ENCODE results near the gene MYO9A.
"Not testable (repeated sequence)": the region's sequence is repeated elsewhere in the genome, so short reads cannot be mapped to it uniquely, and the experiment has no call there.

The MYO9A gene

DNA sequence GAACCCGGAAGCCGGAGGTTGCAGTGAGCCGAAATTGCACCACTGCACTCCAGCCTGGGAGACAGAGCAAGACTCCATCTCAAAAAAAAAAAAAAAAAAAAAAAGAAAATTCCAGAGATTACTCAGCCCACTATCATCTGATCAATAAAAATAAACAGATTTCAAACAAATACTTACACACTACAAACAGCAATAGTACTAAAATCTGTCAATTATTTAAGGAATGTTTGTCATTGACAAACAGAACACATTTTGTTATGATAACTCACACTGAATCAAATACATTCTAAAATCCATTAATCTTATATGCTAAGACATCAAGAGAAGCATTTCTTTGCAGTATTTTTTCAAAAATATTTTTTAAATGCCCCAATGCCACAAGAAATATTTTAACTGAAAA is 7.6 kb downstream of the MYO9A start:
- H3K27ac ChIP-seq (ENCODE audit: low read length), result no peak overlapping the region
- no peak overlapping the region for H3K9ac ChIP-seq (ENCODE audit: low read length)
- H3K4me1 ChIP-seq (ENCODE audit: control insufficient read depth, low read depth, low read length), result no peaks in the 10 kb centered on the region
- H3K36me3 ChIP-seq (ENCODE audit: control insufficient read depth, low read depth, low read length), result no peaks in the 10 kb centered on the region
- H3K4me3 ChIP-seq (ENCODE audit: low read length), result no peak overlapping the region
- no peaks in the 10 kb centered on the region for H3K9me3 ChIP-seq (ENCODE audit: control insufficient read depth, low read depth, low read length)
- H3K27me3 ChIP-seq (ENCODE audit: control insufficient read depth, insufficient read depth, low read length), result no peaks in the 10 kb centered on the region

DNA sequence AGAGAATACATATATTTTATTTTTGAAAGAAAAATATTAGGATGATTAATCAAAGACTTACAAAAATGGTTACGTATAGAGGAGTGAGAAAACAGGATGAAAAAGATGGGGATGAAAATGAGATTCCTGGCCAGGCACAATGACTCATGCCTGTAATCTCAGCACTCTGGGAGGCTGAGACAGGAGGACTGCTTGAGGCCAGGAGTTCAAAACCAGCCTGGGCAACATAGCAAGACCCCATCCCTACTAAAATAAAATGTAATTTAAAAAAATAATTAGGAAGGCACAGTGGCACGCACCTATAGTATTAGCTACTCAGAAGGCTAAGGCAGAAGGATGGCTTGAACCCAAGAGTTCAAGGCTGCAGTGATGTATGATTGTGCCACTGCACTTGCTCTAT is 11.9 kb downstream of the MYO9A start:
- no peak overlapping the region for H3K4me3 ChIP-seq (ENCODE audit: low read length)
- no peaks in the 10 kb centered on the region for H3K9me3 ChIP-seq (ENCODE audit: control insufficient read depth, low read depth, low read length)
- no peaks in the 10 kb centered on the region for H3K36me3 ChIP-seq (ENCODE audit: control insufficient read depth, low read depth, low read length)
- no peak overlapping the region for H3K9ac ChIP-seq (ENCODE audit: low read length)
- H3K4me1 ChIP-seq (ENCODE audit: control insufficient read depth, low read depth, low read length), result no peaks in the 10 kb centered on the region
- H3K27ac ChIP-seq (ENCODE audit: low read length), result no peak overlapping the region
- no peaks in the 10 kb centered on the region for H3K27me3 ChIP-seq (ENCODE audit: control insufficient read depth, insufficient read depth, low read length)

DNA sequence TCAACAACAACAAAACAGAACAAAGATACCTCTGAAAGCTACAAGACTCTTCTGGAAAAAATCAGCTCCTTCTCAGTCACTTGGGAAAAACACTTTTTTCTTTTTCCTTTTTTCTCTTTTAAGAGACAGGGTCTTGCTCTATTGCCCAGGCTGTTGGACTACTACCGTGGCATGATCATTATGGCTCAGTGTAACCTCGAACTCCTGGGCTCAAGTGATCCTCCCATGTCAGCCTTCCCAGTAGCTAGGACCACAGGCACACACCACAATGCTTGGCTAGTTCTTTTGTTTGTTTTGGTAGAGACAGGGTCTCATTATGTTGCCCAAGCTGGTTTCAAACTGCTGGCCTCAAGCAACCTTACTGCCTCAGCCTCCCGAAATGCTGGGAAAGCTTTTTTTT is 12.8 kb downstream of the MYO9A start:
- Histone ChIP-seq H3K27me3 (ENCODE audit: control insufficient read depth, insufficient read depth, low read length) (no peaks in the 10 kb centered on the region), H3K4me1 (ENCODE audit: control insufficient read depth, low read depth, low read length) (no peaks in the 10 kb centered on the region), H3K4me3 (ENCODE audit: low read length) (no peak overlapping the region), H3K27ac (ENCODE audit: low read length) (no peak overlapping the region), H3K36me3 (ENCODE audit: control insufficient read depth, low read depth, low read length) (no peaks in the 10 kb centered on the region), H3K9me3 (ENCODE audit: control insufficient read depth, low read depth, low read length) (no peaks in the 10 kb centered on the region), H3K9ac (ENCODE audit: low read length) (no peak overlapping the region)

DNA sequence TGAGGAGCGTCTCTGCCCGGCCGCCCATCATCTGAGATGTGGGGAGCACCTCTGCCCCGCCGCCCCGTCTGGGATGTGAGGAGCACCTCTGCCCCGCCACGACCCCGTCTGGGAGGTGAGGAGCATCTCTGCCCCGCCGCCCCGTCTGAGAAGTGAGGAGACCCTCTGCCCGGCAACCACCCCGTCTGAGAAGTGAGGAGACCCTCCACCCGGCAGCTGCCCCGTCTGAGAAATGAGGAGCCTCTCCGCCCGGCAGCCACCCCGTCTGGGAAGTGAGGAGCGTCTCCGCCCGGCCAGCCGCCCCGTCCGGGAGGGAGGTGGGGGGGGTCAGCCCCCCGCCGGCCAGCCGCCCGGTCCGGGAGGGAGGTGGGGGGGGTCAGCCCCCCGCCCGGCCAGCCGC is 17.4 kb downstream of the MYO9A start:
- H3K27me3 ChIP-seq (ENCODE audit: control insufficient read depth, insufficient read depth, low read length); H3K27ac ChIP-seq (ENCODE audit: low read length); H3K4me3 ChIP-seq (ENCODE audit: low read length); H3K4me1 ChIP-seq (ENCODE audit: control insufficient read depth, low read depth, low read length); H3K36me3 ChIP-seq (ENCODE audit: control insufficient read depth, low read depth, low read length); H3K9ac ChIP-seq (ENCODE audit: low read length); H3K9me3 ChIP-seq (ENCODE audit: control insufficient read depth, low read depth, low read length): not testable (repeated sequence)

DNA sequence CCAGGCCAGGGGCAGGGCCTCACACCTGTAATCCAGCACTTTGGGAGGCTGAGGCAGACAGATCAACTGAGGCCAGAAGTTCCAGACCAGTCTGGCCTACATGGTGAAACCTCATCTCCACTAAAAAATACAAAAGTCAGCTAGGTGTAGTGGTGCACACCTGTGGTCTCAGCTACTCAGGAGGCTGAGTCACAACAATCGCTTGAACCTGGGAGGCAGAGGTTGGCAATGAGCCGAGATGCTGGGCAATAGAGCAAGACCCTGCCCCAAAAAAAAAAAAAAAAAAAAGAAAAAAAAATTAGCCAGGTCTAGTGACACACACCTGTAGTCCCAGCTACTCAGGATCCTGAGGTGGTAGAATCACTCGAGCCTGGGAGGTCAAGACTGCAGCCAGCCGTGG is 18.8 kb downstream of the MYO9A start:
- H3K27me3 ChIP-seq (ENCODE audit: control insufficient read depth, insufficient read depth, low read length), result no peaks in the 10 kb centered on the region

DNA sequence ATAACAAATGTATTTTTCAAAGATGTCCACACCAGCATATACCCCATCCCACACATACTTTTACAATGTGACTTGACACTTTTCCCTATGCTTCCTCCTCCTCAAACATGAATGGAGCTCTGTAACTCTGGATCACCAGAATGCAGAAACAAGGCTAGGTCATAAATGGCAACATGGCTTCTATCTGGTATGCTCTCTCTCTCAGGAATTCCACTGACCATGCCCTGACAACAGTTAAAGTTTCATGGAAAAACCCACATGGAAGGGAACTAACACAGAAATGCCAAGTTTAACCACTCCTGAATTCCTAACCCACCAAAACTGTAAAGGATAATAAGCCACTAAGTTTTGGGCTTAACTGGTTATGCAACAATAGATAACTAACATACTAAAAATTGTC is 19.9 kb downstream of the MYO9A start:
- Histone ChIP-seq H3K27me3 (ENCODE audit: control insufficient read depth, insufficient read depth, low read length) (no peaks in the 10 kb centered on the region), H3K27ac (ENCODE audit: low read length) (no peak overlapping the region), H3K36me3 (ENCODE audit: control insufficient read depth, low read depth, low read length) (no peaks in the 10 kb centered on the region)

More for the DNA sequence above, 18.8 kb downstream of the MYO9A start:
- no peaks in the 10 kb centered on the region for H3K36me3 ChIP-seq (ENCODE audit: control insufficient read depth, low read depth, low read length)
- no peak overlapping the region for H3K27ac ChIP-seq (ENCODE audit: low read length)
- H3K4me3 ChIP-seq (ENCODE audit: low read length), result no peak overlapping the region
- no peak overlapping the region for H3K9ac ChIP-seq (ENCODE audit: low read length)
- H3K9me3 ChIP-seq (ENCODE audit: control insufficient read depth, low read depth, low read length), result no peaks in the 10 kb centered on the region
- H3K4me1 ChIP-seq (ENCODE audit: control insufficient read depth, low read depth, low read length), result no peaks in the 10 kb centered on the region

DNA sequence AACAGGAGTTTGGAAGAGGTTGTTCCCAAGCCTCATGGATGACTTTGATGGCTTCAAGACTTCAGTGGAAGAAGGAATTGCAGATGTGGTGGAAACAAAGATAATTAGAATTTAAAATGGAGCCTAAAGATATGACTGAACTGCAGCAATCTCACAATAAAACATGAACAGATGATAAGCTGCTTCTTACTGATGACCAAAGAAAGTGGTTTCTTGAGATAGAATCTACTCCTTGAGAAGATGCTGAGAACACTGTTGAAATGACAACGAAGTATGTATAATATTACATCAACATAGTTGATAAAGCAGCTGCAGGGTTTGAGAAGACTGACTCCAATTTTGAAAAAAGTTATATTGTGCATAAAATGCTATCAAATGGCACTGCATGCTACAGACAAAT is 21.2 kb downstream of the MYO9A start:
- Histone ChIP-seq H3K4me1 (ENCODE audit: control insufficient read depth, low read depth, low read length) (no peaks in the 10 kb centered on the region), H3K27ac (ENCODE audit: low read length) (no peak overlapping the region), H3K27me3 (ENCODE audit: control insufficient read depth, insufficient read depth, low read length) (no peaks in the 10 kb centered on the region), H3K36me3 (ENCODE audit: control insufficient read depth, low read depth, low read length) (no peaks in the 10 kb centered on the region), H3K4me3 (ENCODE audit: low read length) (no peak overlapping the region), H3K9ac (ENCODE audit: low read length) (no peak overlapping the region), H3K9me3 (ENCODE audit: control insufficient read depth, low read depth, low read length) (no peaks in the 10 kb centered on the region)

More for the DNA sequence above, 19.9 kb downstream of the MYO9A start:
- Histone ChIP-seq H3K4me3 (ENCODE audit: low read length) (no peak overlapping the region), H3K9me3 (ENCODE audit: control insufficient read depth, low read depth, low read length) (no peaks in the 10 kb centered on the region), H3K9ac (ENCODE audit: low read length) (no peak overlapping the region), H3K4me1 (ENCODE audit: control insufficient read depth, low read depth, low read length) (no peaks in the 10 kb centered on the region)

DNA sequence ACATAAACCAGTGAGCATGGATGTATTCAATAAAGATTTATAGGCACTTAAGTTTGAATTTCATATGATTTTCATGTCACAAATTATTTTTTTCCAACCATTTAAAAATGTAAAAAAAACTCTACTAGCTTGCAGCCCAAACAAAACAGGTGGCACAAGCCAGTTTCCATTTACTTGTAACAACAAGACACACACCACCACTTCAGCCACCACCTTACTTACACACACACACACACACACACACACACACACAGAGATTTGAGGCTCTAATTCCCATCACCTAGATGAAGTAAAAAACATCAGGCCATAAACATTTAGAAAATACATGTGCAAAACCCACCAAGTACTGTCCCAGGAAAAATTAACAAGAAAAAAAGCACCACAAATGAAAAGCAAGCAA is 25.3 kb downstream of the MYO9A start:
- Histone ChIP-seq H3K4me3 (ENCODE audit: low read length) (no peak overlapping the region), H3K4me1 (ENCODE audit: control insufficient read depth, low read depth, low read length) (no peaks in the 10 kb centered on the region), H3K9me3 (ENCODE audit: control insufficient read depth, low read depth, low read length) (no peaks in the 10 kb centered on the region)

DNA sequence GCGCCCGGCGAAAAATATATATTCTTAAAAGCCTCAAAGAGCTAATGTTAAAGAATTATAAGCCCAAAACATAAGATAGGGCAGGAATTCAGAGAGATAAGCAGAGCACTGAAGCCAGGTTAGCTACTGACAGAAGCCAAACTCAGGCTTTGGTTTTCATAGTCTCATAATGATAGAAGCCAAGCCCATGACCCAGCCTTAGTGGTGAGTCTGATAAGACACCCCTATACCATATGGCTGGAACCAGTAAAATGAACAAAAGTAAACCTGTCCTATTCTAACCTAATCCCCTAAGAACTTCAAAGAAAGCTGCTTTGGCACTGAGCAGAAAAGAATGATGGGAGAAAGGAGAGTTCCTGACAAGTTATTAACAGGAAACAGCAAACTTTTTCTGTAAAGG is 25.9 kb downstream of the MYO9A start:
- Histone ChIP-seq H3K4me3 (ENCODE audit: low read length) (no peak overlapping the region), H3K36me3 (ENCODE audit: control insufficient read depth, low read depth, low read length) (no peaks in the 10 kb centered on the region), H3K9me3 (ENCODE audit: control insufficient read depth, low read depth, low read length) (no peaks in the 10 kb centered on the region), H3K27ac (ENCODE audit: low read length) (no peak overlapping the region), H3K9ac (ENCODE audit: low read length) (no peak overlapping the region), H3K4me1 (ENCODE audit: control insufficient read depth, low read depth, low read length) (no peaks in the 10 kb centered on the region), H3K27me3 (ENCODE audit: control insufficient read depth, insufficient read depth, low read length) (no peaks in the 10 kb centered on the region)

More for the DNA sequence above, 25.3 kb downstream of the MYO9A start:
- no peaks in the 10 kb centered on the region for H3K27me3 ChIP-seq (ENCODE audit: control insufficient read depth, insufficient read depth, low read length)
- no peak overlapping the region for H3K9ac ChIP-seq (ENCODE audit: low read length)
- no peak overlapping the region for H3K27ac ChIP-seq (ENCODE audit: low read length)
- H3K36me3 ChIP-seq (ENCODE audit: control insufficient read depth, low read depth, low read length), result no peaks in the 10 kb centered on the region

DNA sequence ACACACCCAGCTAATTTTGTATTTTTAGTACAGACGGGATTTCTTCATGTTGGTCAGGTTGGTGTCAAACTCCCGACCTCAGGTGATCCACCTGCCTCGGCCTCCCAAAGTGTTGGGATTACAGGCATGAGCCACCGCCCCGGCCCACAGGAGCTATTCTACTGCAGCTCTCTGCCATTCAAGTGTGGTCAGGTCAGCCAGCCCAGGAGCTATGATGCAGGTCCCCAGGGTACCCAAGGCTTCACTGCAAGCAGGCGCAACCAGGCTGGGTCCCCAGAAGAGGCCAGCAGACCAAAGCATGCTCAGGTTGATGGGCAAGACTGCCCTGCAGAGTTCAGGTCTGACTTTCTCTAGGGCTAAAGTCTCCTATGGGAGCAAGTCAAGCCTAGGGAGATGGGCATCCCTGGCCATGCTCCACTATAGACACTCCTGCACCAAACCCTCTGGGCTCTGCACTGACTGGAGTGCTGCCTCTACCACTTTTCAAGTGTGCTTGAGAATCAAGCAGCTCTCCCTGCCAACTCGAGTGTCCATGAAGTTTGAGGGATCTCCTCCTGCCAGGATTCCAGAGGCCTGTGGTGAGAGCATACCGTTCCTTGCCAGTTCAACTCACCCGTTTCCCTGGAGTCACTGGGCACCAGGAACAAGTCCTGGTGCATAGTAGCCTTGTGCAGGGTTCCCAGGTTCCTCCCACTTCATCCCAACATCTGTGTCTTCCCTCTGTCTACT is 30.9 kb downstream of the MYO9A start:
- no peaks in the 10 kb centered on the region for H3K9me3 ChIP-seq (ENCODE audit: control insufficient read depth, low read depth, low read length)
- no peak overlapping the region for H3K4me3 ChIP-seq (ENCODE audit: low read length)
- H3K9ac ChIP-seq (ENCODE audit: low read length), result no peak overlapping the region
- no peaks in the 10 kb centered on the region for H3K36me3 ChIP-seq (ENCODE audit: control insufficient read depth, low read depth, low read length)
- no peak overlapping the region for H3K27ac ChIP-seq (ENCODE audit: low read length)
- no peaks in the 10 kb centered on the region for H3K4me1 ChIP-seq (ENCODE audit: control insufficient read depth, low read depth, low read length)
- H3K27me3 ChIP-seq (ENCODE audit: control insufficient read depth, insufficient read depth, low read length), result no peaks in the 10 kb centered on the region

DNA sequence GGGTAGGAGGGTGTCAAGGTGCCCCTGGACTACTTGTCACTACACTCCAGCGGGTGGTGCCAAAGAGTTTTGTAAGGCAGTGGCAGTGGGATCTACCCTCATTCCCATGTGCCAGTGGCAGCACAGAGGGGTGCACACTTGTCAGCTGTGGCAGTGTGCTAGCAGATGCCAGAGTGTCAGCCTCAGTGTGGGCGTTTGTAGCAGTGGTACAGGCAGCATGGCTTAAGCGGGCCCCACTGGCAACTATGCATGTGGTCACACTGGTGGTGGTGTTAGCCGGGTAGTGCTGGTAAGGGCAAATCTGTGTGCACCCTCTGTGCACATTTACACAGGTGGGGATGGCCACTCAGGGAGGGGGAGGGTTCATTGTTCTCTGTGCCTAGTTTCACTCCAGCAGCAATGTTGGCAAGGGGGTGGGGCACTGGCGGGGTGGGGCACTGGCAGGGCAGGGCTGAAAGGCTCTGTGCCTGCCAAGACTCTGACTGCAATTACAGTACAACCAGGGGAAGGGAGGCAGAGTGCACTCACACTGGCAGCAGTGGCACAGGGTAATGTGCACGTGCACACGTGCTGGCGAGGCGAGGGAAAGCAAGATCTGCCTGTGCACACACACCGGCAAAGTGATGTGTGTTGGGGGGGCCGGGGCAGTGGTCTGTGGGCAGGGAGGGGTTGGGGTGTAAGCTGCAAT is 31.8 kb downstream of the MYO9A start:
- Histone ChIP-seq H3K9me3 (ENCODE audit: control insufficient read depth, low read depth, low read length) (no peaks in the 10 kb centered on the region), H3K4me1 (ENCODE audit: control insufficient read depth, low read depth, low read length) (no peaks in the 10 kb centered on the region), H3K27me3 (ENCODE audit: control insufficient read depth, insufficient read depth, low read length) (no peaks in the 10 kb centered on the region), H3K27ac (ENCODE audit: low read length) (no peak overlapping the region), H3K36me3 (ENCODE audit: control insufficient read depth, low read depth, low read length) (no peaks in the 10 kb centered on the region), H3K4me3 (ENCODE audit: low read length) (no peak overlapping the region), H3K9ac (ENCODE audit: low read length) (no peak overlapping the region)

DNA sequence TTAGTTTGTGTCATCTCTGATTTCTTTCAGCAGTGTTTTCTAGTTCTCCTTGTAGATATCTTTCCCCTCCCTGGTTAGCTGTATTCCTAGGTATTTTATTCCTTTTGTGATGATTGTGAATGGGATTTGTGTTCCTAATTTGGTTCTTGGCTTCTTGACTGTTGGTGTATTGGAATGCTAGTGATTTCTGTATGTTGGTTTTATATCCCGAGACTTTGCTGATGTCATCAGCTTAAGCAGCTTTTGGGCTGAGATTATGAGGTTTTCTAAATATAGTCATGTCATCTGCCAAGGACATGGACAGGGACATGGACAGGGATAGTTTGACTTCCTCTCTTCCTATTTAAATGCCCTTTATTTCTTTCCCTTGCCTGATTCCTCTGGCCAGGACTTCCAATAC is 35.8 kb downstream of the MYO9A start:
- no peak overlapping the region for H3K4me3 ChIP-seq (ENCODE audit: low read length)
- H3K4me1 ChIP-seq (ENCODE audit: control insufficient read depth, low read depth, low read length), result no peaks in the 10 kb centered on the region
- no peaks in the 10 kb centered on the region for H3K27me3 ChIP-seq (ENCODE audit: control insufficient read depth, insufficient read depth, low read length)
- no peak overlapping the region for H3K27ac ChIP-seq (ENCODE audit: low read length)
- H3K9ac ChIP-seq (ENCODE audit: low read length), result no peak overlapping the region
- no peaks in the 10 kb centered on the region for H3K36me3 ChIP-seq (ENCODE audit: control insufficient read depth, low read depth, low read length)
- H3K9me3 ChIP-seq (ENCODE audit: control insufficient read depth, low read depth, low read length), result no peaks in the 10 kb centered on the region
